NCI-H2196 (cell line): ENCODE results near the gene CD300LD.

Experiments
- DNase-seq: peaks from one replicate; lab custom pipeline; 2025; ENCODE audit not compliant: unreplicated experiment; lab: John Stamatoyannopoulos, UW

The CD300LD gene

GRCh38 chr17:74545843-74546230, 46.2 kb downstream of the CD300LD start, which contains the start of gene CD300C:
Gene CD300C, minus strand, starts transcription at chr17:74546115. Its CDS starts 333 bp downstream, at chr17:74545782.
- DNase-seq, result no peak

GRCh38 chr17:74544991-74545842, 46.9 kb downstream of the CD300LD start:
- no peak for DNase-seq

GRCh38 chr17:74543891-74544760, 48.0 kb downstream of the CD300LD start:
- DNase-seq, result no peak

- DNase-seq, result no peak
Observed at GRCh38 chr17:74543406-74543805, 48.7 kb downstream of the CD300LD start.

DNA sequence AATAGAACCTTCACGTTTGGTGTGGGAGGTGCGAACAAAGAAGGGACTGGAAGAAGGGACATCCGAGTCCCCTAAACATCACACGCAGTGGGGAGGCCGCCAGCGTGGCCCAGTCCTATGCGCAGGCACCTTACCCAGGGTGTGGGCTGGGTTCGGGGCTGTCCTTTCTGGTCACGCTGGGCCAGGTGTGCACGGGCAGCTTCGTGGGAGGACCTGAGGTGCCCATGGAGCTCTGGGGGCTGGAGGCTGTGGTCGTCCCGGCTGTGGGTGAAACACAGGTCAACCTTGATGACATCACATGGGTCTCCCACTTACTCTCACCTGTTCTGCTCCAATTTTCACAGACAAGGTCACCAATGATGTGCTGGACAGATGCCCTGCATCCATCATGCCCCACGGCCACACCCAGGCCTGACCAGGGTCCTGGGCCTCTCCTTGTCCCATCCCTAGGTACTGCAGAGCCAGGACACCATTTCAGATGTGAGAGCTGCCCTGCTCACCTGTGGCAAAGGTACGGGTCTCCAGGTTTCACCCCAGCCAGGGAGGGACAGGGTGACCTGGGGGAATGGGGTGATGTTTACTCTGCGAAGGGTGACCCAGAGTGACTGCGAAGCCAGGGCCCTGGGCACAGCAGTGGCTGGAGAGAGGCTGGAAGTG, 49.2 kb downstream of the CD300LD start:
- DNase-seq, result no peak

DNA sequence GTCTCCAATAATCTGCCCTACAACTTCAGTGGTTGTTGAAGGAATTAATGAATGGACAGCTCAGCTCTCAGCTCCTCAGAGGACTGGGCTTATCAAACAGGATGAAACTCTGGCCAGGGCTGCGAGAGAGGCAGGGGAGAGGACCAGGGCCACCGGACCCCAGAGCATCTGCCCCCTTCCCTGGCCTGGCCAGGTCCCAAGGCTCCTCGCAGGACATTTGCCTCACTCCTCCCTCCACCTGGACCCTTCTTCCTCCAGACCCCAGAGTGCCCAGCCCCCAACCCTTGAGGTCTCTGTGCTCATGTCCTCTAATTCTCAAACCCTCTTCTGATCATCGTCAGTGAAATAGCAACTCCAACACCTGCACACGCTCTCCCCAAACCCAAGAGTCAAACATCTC, 49.9 kb downstream of the CD300LD start:
- no peak for DNase-seq

DNA sequence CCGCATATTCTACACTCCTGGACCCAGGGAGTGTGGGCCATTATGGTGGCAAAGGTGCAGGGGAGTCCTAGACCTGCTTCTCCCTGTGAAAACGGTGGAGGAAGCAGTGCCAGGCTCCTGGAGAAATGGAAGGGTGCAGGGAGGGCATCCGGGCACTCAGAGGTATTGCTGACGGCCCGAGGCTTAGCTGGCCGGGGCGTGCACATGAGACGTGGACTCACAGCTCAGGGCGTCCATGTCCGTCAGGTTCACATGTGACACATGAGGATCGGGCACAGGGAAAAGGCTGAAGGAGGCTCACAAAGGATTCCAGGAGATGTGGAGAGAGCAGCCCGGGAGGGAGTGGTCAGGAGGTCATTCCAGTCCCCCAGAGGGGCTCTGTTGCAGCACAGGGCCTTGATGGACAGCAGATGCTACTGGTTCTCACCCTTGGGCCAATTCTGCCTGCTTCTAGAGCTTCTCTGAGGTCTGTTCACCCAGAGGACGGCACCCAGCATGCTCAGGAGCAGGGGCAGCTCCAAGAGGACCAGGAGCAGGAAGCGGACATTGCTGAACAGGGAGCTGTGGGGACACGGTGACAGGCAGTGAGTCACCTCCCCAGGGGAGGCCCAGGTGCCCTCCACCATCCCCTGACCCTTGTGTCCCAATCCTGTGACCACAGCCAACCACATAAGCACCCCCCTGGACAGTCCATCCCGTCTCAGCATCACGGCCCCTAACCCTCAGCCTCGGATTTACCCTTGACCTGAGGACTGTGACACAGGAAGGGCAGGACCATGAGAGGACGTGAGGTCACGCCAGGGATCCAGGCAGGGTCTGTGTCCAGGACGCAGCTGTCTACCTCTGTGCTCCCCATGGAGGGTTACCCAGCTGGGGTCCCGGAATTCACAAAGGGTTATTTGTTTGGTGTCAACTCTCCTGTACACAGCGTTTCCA, 50.6 kb downstream of the CD300LD start:
- no peak for DNase-seq

GRCh38 chr17:74539281-74539820, 52.7 kb downstream of the CD300LD start:
- no peak for DNase-seq

DNA sequence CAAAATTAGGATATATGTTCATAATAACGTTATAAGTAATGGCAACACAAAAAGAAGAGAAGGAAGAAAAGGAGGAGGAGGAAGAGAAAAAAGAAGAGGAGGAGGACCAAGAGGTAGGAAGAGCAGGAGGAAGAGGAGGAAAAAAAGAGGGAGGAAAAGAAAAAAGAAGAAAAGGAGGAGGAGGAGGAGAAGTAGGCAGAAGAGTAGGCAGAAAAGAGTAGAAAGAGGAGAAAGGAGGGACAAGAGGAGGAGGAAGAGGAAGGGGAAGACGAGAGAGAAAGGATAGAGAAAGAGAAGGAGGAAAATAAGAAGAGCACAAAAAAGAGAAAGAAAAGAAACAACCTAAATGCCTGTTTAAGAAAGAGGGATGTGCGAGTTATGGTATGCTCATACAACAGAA, 55.2 kb downstream of the CD300LD start:
- DNase-seq, result no peak

- DNase-seq, result no peak
Observed at GRCh38 chr17:74532115-74532514, 60.0 kb downstream of the CD300LD start.

DNA sequence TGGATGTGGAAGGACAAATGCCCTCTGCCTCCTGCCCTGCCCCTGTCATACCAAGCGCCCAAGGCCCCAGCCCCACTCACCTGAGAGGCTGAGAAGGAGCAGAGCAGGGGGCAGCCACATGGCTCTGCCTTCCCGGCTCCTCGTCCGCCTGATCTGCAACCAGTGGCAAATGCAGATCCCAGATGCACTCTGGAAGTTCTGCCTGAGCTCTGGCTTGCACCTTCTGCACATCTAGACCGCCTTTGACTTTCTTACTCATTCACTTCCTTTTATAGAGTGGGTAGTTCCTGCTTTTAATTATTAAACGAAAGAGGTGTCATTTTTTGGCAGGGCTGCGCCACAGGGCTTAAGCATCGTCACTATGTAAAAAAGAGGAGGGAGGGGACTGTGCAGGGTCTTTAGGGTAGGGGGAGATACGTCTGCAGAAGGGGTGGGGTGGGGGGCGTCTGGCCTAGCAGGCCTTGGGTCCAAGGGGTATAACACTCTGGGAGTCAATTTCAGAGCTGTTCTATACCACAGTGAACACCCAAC, 60.8 kb downstream of the CD300LD start, which contains the start of gene CD300LB:
CD300LB (minus strand) TSS at position 245 of the 531 bp plus-strand sequence; CDS start at position 120, 125 bp downstream.
- DNase-seq, result no peak

DNA sequence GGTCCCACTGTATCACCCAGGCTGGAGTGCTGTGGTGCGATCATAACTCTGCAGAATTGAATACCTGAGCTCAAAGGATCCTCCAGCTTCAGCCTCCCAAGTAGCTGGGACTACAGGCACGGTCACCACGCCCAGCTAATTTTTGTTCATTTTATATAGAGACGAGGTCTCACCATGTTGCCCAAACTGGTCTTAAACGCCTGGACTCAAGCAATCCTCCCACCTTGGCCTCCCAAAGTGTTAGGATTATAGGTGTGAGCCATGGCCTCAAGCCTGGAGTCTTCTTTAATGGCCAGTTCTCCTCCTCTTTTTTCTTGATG, 61.3 kb downstream of the CD300LD start:
- no peak for DNase-seq
